WI38 (cell line): ENCODE results near the gene AKIRIN2.

ENCODE experiments used
- H3K4me3 ChIP-seq: 2 replicates; pipeline ENCODE4 v1.5.1; 2011; ENCODE audit warnings: low read depth, mild to moderate bottlenecking, control low read depth, low read length
- TF ChIP-seq, protein P1 (sequence below): IDR thresholded peaks from 2 replicates; pipeline ENCODE4 v1.5.1; 2012; ENCODE audit warnings: low read depth, mild to moderate bottlenecking, control low read depth, low read length

Gene AKIRIN2

DNA sequence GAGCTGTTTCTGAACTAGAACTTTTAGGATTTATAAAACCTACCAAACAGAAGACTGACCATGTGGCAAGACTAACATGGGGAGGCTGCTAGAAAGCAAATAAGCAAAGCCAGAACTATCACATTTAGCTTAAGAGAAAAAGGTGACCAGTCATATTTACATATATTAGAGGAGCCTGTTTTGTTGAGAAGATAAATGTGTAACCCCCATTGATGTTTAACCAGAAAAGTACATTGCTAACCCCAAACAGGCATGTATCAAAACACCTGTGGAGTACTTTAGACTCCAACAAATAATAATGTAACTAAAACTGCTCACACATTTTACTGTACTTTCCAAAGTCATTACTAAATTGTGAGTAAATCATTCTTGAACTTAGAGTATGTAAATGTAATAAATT is 35.0 kb downstream of the AKIRIN2 start:
- H3K4me3 ChIP-seq, result no peak overlapping the region
- TF ChIP-seq, protein P1, sequence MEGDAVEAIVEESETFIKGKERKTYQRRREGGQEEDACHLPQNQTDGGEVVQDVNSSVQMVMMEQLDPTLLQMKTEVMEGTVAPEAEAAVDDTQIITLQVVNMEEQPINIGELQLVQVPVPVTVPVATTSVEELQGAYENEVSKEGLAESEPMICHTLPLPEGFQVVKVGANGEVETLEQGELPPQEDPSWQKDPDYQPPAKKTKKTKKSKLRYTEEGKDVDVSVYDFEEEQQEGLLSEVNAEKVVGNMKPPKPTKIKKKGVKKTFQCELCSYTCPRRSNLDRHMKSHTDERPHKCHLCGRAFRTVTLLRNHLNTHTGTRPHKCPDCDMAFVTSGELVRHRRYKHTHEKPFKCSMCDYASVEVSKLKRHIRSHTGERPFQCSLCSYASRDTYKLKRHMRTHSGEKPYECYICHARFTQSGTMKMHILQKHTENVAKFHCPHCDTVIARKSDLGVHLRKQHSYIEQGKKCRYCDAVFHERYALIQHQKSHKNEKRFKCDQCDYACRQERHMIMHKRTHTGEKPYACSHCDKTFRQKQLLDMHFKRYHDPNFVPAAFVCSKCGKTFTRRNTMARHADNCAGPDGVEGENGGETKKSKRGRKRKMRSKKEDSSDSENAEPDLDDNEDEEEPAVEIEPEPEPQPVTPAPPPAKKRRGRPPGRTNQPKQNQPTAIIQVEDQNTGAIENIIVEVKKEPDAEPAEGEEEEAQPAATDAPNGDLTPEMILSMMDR, result no peak

DNA sequence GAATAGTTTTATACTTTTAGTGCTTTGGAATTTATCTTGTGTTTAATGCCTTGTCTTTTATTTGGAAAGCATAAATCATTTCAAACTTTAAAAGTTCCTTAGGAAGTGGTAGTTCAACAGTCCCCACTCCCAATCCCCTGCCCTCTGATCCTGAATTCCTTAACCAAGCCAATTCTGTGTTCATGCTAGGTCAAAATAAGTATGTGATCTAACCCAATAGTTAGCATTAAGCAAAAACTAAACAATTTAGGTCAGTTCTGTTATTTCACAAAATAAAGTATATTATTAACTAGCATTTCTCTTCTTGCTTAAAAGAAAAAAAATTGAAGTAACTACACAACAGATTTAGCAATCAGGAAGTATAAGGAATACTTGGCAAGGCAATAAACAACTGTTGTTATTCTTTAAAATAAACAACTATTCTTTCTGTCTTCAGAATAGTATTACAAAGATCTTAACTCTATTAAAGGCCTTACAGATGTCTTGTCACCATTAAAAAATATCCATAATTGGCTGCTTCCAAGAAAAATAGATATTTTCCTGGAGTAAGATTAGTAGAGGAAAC is 37.0 kb downstream of the AKIRIN2 start:
- H3K4me3 ChIP-seq, result no peak overlapping the region
- TF ChIP-seq, protein P1, result no peak

DNA sequence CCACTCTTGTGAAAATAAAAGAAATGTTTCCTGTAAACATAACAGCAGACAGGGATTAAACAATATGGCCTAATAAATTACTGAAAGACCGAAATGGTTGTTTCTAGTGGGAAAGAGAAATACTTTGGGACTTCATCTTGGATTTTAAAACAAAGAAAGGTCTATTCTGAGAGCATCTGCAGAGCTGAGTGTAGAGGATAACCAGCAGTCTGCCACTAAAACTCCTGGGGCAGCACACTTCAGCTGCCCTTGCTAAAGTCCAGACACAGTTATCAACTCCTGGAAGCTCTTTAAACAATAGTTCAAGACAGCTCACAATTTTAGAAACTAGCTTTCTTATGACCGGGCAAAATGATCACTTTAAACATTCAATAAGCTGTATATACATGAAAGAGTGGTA is 38.6 kb downstream of the AKIRIN2 start:
- no peak overlapping the region for H3K4me3 ChIP-seq
- TF ChIP-seq, protein P1, result no peak

- H3K4me3 ChIP-seq, result no peak overlapping the region
- TF ChIP-seq, protein P1, result no peak
These were observed 40.5 kb downstream of the AKIRIN2 start for GRCh38 chr6:87661503-87661902.

DNA sequence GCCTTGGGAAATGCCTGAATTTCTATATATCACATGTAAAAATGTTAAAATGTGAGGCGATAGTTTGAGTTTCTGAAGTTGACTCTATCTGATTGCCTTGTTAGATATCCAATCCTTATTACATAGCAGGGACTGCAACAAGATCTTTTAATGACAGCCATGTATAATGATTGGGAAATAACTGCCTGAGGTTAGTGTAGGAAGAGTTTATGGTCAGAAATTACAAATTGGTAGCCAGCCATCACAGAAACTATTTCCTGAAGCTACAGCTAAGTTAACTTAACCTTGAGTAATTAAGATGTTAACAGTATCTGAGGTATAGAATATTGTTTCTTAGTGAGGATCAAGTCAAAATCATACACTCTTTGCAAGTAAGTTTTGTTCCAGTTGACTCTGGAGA is 41.0 kb downstream of the AKIRIN2 start:
- TF ChIP-seq, protein P1, result no peak
- H3K4me3 ChIP-seq, result no peak overlapping the region

DNA sequence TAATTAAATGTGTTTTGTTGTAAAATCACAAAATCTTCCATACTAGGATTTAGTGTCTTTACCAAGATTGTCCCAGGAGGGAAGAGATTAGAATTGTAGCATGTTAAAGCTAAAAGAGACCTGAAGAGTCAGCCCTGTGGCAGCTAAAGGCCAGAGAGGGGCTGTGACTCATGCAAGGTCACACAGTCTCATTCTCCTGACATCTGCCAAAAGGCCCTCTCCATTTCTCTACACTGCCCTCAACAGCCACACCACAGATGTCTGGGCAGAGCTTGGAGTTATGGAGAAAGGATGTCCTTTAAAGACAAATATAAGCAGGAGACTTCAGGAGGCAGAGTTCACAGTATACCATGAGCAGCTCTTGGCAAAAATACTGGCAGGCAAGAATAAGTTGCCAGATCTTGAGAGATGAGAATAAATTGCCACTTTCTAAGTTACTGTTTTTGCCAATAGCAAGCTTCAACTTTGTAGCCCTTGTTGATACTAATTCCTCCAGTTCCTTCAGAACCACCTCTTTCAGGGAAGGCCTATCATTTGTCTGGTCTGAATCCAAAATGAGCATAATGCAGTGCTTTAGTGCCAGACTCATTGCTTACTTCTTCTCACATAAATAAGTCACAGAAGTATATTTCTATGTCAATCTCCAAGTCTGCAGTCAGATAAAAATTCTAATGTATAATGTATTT is 41.7 kb downstream of the AKIRIN2 start:
- no peak overlapping the region for H3K4me3 ChIP-seq
- TF ChIP-seq, protein P1, result no peak

DNA sequence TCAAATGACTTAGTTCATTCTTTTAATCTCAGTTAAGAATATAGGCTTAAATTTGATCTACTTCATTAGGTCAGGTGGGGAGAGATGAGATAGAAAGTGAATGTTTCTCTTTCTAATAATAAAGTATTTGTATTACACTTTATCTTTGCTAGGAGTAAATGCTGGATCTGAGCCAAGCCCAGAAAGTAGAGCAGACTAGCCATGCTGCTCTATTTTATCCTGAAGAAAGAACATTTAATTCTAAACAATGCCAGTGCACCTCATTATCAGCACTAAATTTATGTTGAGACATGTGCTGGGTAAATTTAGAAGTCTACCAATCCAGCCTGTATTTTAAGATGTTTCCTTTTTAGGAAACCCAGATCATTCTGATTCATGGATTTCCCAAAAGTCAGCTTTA is 43.5 kb downstream of the AKIRIN2 start:
- H3K4me3 ChIP-seq, result no peak overlapping the region
- TF ChIP-seq, protein P1, result no peak
